ENCODE results near the gene RAD51B. TPM values are rescaled to one million over a fixed set of nuclear protein-coding genes. Genes with fewer than 3 reads are reported as not detected.

RAD51B gene
- total RNA-seq, 4 donors from 2014 or later: 5.0 to 31.8 (median 20.6) TPM

GRCh38 chr14:68076451-68076850, 256.9 kb downstream of the RAD51B start:
- no peak for DNase-seq
- no peak for TF ChIP-seq EP300 (IDR thresholded peaks at IDR 0.05; ENCODE audit: low read depth)
- TF ChIP-seq POLR2A (IDR thresholded peaks at IDR 0.05): no peak
- TF ChIP-seq, protein P1, sequence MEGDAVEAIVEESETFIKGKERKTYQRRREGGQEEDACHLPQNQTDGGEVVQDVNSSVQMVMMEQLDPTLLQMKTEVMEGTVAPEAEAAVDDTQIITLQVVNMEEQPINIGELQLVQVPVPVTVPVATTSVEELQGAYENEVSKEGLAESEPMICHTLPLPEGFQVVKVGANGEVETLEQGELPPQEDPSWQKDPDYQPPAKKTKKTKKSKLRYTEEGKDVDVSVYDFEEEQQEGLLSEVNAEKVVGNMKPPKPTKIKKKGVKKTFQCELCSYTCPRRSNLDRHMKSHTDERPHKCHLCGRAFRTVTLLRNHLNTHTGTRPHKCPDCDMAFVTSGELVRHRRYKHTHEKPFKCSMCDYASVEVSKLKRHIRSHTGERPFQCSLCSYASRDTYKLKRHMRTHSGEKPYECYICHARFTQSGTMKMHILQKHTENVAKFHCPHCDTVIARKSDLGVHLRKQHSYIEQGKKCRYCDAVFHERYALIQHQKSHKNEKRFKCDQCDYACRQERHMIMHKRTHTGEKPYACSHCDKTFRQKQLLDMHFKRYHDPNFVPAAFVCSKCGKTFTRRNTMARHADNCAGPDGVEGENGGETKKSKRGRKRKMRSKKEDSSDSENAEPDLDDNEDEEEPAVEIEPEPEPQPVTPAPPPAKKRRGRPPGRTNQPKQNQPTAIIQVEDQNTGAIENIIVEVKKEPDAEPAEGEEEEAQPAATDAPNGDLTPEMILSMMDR (IDR thresholded peaks at IDR 0.05): no peak
- TF ChIP-seq POLR2AphosphoS5 (IDR thresholded peaks at IDR 0.05): no peak
- no peaks in the 10 kb centered on the region for H3K36me3 ChIP-seq
- H3K4me3 ChIP-seq: no peak overlapping the region
- WGBS, 2 donors (ENCODE audit: low coverage in 1 of 2): 80 to 82% methylated on average over 1 of the region's 1 CpG
- H3K27me3 ChIP-seq: no peaks in the 10 kb centered on the region
- H3K9me3 ChIP-seq: peaks cover 0 to 4% of the 10 kb centered on the region in 2 donors
- in situ Hi-C loops (cut with MboI; ENCODE audit: low pct_ligation_motif_present in 1 of 4, low pct_unique_long_range_greater_than_20kb in 1 of 4, low sequenced_read_pairs in 3 of 4) (no loop called here), intact Hi-C loops (cut with DNase I; ENCODE audit: low total_unique reads) (no loop called here)
- no peak overlapping the region for H3K27ac ChIP-seq
- H3K4me1 ChIP-seq: peaks cover 0 to 21% (median 0%) of the 10 kb centered on the region in 4 donors

GRCh38 chr14:68079941-68080697, 260.5 kb downstream of the RAD51B start:
- no peak for DNase-seq
- Histone ChIP-seq H3K36me3 (no peaks in the 10 kb centered on the region), H3K27ac (no peak overlapping the region), H3K27me3 (no peaks in the 10 kb centered on the region), H3K9me3 (no peaks in the 10 kb centered on the region), H3K4me1 (peaks cover 0 to 29% (median 3%) of the 10 kb centered on the region in 4 donors), H3K4me3 (no peak overlapping the region)
- intact Hi-C loops (cut with DNase I; ENCODE audit: low total_unique reads): no loop called here
- TF ChIP-seq EP300 (IDR thresholded peaks at IDR 0.05; ENCODE audit: low read depth) (no peak), POLR2AphosphoS5 (IDR thresholded peaks at IDR 0.05) (no peak), POLR2A (IDR thresholded peaks at IDR 0.05) (no peak)
- TF ChIP-seq, protein P1 (IDR thresholded peaks at IDR 0.05): no peak
- in situ Hi-C loops (cut with MboI; ENCODE audit: low pct_ligation_motif_present in 1 of 4, low pct_unique_long_range_greater_than_20kb in 1 of 4, low sequenced_read_pairs in 3 of 4): no loop called here

- DNase-seq: no peak
- no peaks in the 10 kb centered on the region for H3K9me3 ChIP-seq
- TF ChIP-seq, protein P1 (IDR thresholded peaks at IDR 0.05): no peak
- TF ChIP-seq POLR2A (IDR thresholded peaks at IDR 0.05) (no peak), POLR2AphosphoS5 (IDR thresholded peaks at IDR 0.05) (no peak), EP300 (IDR thresholded peaks at IDR 0.05; ENCODE audit: low read depth) (no peak)
- no peak overlapping the region for H3K4me3 ChIP-seq
- no peak overlapping the region for H3K27ac ChIP-seq
- H3K36me3 ChIP-seq: no peaks in the 10 kb centered on the region
- H3K4me1 ChIP-seq: peaks cover 0 to 18% (median 7%) of the 10 kb centered on the region in 4 donors
- in situ Hi-C loops (cut with MboI; ENCODE audit: low pct_ligation_motif_present in 1 of 4, low pct_unique_long_range_greater_than_20kb in 1 of 4, low sequenced_read_pairs in 3 of 4): no loop called here
- 71 to 91% methylated on average over 4 to 5 of the region's 5 CpGs for WGBS, 2 donors (ENCODE audit: low coverage in 1 of 2)
- intact Hi-C loops (cut with DNase I; ENCODE audit: low total_unique reads): no loop called here
- no peaks in the 10 kb centered on the region for H3K27me3 ChIP-seq
Measured at GRCh38 chr14:68081489-68081888, 261.9 kb downstream of the RAD51B start.

GRCh38 chr14:68082698-68083291, 263.2 kb downstream of the RAD51B start:
- no peaks in the 10 kb centered on the region for H3K27me3 ChIP-seq

More at GRCh38 chr14:68082698-68083291, 263.2 kb downstream of the RAD51B start:
- Histone ChIP-seq H3K36me3 (no peaks in the 10 kb centered on the region), H3K9me3 (no peaks in the 10 kb centered on the region), H3K4me1 (peaks cover 0 to 13% (median 6%) of the 10 kb centered on the region in 4 donors), H3K27ac (no peak overlapping the region), H3K4me3 (no peak overlapping the region)
- in situ Hi-C loops (cut with MboI; ENCODE audit: low pct_ligation_motif_present in 1 of 4, low pct_unique_long_range_greater_than_20kb in 1 of 4, low sequenced_read_pairs in 3 of 4) (no loop called here), intact Hi-C loops (cut with DNase I; ENCODE audit: low total_unique reads) (no loop called here)
- WGBS, 2 donors (ENCODE audit: low coverage in 1 of 2): 72 to 85% methylated on average over 3 of the region's 3 CpGs
- DNase-seq: no peak
- TF ChIP-seq, protein P1 (IDR thresholded peaks at IDR 0.05): no peak
- TF ChIP-seq EP300 (IDR thresholded peaks at IDR 0.05; ENCODE audit: low read depth): no peak
- TF ChIP-seq POLR2AphosphoS5 (IDR thresholded peaks at IDR 0.05): no peak
- no peak for TF ChIP-seq POLR2A (IDR thresholded peaks at IDR 0.05)
